Fibroblast of skin of right biceps (primary cell): ENCODE results near the gene FHOD3.

Experiments used
- DNase-seq: peaks from one replicate; pipeline ENCODE4 v3.0.0-alpha.2; 2013

The FHOD3 gene

GRCh38 chr18:36488131-36488530, 190.6 kb downstream of the FHOD3 start:
- DNase-seq, result no peak

GRCh38 chr18:36490897-36491296, 193.4 kb downstream of the FHOD3 start:
- DNase-seq, result no peak

DNA sequence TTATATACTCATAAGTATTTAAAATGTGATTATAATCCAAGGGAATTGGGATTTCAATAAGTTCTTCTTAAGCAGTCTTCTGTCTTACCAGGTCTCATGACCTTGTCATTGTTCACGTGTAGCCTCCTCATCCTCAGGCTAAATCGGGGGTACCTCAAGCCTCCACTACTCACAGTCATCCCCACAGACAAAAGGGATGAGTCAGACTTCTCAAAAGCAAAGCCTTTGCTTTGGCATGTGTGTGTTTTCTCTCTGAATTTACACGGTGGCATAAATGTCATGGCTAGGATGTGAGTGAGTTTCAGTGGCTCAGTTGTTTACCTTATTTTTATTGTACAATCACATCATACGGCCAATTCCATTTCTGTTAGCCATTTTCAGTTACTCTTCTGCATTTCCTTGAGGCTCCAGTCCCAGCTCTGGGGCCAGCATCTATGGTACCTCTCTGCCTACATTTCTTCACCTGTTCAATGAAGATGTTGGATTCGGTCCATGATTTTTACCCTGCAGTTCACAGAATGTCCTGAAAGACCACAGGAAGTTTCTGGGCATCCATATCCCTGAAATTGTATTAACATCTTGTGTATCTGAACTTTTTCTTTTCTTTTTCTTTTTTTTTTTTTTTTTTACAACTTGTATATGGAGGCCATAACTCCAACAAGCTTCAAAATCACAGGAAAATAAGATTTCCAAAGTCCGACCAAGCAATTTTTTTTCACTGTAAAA, 195.3 kb downstream of the FHOD3 start:
- no peak for DNase-seq

GRCh38 chr18:36493349-36494159, 196.0 kb downstream of the FHOD3 start:
- DNase-seq, result peak; percentile 24

DNA sequence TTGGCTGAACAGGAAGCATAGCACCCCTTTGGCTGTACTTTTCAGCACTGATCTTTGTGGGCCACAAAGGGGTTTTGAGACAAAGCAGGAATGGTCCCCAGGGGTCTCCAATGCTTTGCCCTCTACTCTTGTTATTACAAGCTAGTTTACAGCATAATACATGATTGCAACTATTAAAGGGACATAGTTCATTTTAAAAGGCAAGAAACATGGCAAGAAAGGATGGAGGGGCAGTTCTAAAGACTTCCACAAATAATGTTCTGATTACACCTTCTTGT, 196.6 kb downstream of the FHOD3 start:
- DNase-seq, result no peak

- DNase-seq, result no peak
These were observed 198.5 kb downstream of the FHOD3 start for GRCh38 chr18:36496022-36496421.

- DNase-seq, result no peak
These were observed 202.4 kb downstream of the FHOD3 start for GRCh38 chr18:36499938-36500337.

GRCh38 chr18:36501100-36501499, 203.6 kb downstream of the FHOD3 start:
- no peak for DNase-seq

DNA sequence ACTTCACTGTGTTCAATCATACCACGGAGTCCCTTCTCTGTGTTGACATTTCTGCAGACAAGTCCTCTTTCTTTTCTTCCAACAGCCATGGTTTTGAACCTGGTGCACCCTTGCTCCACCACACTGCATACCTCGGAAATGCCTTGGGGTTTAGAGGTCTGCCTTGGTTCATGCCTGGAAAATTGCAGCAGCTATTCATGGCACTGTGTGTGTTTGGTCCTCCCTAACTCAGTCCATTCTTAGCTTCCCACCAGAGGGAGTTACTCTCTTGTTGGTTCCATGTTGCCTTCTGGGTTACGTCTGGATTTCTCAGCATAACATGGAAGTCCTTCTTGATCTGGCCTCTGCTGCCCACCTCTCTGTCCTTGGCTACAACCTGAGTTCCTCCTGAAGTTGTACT, 206.0 kb downstream of the FHOD3 start:
- no peak for DNase-seq

DNA sequence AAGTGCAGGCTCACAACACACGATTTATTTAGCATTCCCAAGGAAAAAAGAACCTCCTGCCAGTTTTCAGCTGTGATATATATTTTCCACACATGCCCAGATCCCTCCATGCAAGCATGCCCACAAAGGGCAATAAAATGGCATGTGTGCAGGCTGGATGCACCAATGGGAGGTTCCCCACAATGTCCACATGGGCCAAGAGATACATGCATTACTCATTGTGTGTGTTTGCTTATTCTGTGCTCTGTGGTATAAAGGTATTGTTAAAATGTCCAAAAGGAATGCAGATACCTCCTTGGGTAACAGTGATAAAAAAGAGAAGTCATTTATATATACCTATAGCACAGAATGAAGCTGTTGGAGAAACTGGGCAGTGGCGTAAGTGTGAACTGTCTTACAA, 207.4 kb downstream of the FHOD3 start:
- no peak for DNase-seq

DNA sequence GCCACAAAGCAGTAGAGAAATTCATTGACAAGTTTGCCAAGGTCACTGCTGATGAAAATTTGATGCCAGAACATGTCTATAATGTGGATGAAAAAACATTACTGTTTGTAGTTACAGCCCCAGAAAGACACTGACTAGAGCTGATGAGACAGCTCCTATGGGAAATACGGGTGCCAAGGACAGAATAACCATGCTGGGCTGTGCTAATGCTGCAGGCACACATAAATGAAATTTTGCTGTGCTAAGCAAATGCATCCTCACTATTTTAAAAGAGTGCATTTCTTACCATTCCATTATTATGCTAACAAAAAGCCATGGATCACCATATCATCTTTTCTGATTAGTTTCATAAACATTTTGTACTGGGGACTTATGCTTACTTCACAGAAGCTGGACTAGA, 208.2 kb downstream of the FHOD3 start:
- DNase-seq, result no peak

GRCh38 chr18:36509646-36510197, 212.2 kb downstream of the FHOD3 start:
- DNase-seq, result no peak

GRCh38 chr18:36511791-36512352, 214.4 kb downstream of the FHOD3 start:
- peak; percentile 14 for DNase-seq

DNA sequence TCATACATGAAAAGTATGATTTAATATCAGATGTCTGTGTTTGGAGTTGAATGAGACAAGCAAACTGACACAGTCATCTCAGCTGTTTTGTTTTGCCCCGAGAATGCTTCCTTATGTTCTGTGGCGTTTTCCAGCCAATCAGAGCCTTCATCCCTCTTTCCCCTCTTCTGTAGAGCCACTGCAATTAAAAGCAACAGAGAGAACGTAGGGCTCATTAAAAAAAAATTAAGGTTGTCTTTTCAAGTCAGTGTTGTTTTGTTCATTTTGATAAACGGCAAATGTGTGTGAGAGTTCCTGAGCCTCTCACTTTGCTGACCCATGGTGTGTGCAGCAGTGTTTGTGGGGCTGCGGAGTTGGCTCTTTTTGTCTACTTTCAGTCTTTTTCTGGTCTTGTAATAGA, 216.0 kb downstream of the FHOD3 start:
- no peak for DNase-seq

DNA sequence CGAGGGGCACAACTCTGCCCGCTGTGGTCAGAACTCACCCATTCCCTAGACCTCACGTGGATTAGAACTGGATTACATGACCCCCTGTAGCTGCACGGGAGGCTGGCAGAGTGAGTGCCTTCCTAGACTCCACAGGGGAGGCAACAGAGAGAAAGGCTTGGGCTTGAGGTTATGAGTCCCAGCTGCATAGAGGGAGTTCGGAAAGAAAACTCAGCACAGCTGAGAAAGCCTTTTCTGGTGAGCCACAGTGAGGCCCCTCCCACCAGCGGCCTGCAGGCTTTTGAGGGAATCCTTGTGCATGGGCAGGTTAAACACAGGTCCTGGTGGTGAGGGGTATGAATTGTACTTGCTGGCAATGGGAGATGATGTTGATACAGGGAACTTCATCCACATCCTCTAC, 217.3 kb downstream of the FHOD3 start:
- no peak for DNase-seq

- no peak for DNase-seq
These were observed 218.7 kb downstream of the FHOD3 start for GRCh38 chr18:36516258-36516657.

GRCh38 chr18:36516726-36517125, 219.2 kb downstream of the FHOD3 start:
- no peak for DNase-seq

GRCh38 chr18:36518839-36519238, 221.3 kb downstream of the FHOD3 start:
- DNase-seq, result no peak

GRCh38 chr18:36519358-36519757, 221.8 kb downstream of the FHOD3 start:
- DNase-seq, result peak; percentile 38

DNA sequence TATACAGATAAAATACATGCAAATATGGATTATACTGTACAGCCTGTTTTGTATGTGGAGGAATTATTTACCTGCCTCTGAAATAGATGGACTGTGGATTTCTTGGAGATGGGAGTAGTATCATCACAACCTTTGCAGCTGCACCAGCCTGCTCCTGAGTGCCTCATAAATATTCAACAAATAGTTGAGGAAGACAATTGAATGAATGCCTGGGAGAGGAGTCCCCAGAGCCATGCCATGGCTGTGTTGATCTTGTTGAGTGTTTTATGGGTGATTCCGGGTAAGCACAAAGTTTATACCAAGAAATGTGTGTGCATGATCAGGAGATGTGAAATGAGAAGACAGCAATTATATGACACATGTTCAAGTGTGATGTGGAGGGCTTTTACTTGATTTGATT, 225.0 kb downstream of the FHOD3 start:
- no peak for DNase-seq

- no peak for DNase-seq
These were observed 228.4 kb downstream of the FHOD3 start for GRCh38 chr18:36525913-36526312.

GRCh38 chr18:36526611-36527010, 229.1 kb downstream of the FHOD3 start:
- no peak for DNase-seq

DNA sequence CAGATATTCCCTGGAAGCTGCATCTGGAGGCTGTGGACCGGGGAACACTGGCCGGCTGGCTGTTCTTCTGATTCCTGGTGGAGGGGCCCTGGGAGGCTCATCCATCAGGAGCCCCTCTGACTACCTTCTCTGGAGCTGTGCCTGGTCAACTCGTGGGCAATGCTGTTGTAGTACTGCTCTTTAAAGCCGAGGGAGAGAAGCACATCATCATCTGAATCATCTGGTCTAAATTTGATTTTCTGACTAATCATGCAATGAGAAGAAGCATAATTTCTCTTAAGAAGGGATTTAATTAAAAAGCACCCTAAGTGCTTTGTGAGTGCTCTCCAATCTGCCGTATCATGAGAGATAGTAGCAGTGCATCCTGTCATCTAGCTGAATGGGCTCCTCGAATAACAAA, 229.5 kb downstream of the FHOD3 start:
- no peak for DNase-seq
